HepG2 (cell line): ENCODE results near the gene CFAP210. TPM values are rescaled to one million over a fixed set of nuclear protein-coding genes. Genes with fewer than 3 reads are reported as not detected.
A peak's percentile ranks its signal among the peaks of the same experiment; 100 is the strongest.
"Not testable (repeated sequence)": the region's sequence is repeated elsewhere in the genome, so short reads cannot be mapped to it uniquely, and the experiment has no call there.

Experiments used
- ATAC-seq: fragments of 200-7000 bp; cut with Tn5 transposase; 3 replicates; pipeline ENCODE4 v1.9.1; 2020; ENCODE audit warnings: mild to moderate bottlenecking, moderate library complexity
- BruUV-seq: library from RNA; stranded (reverse); fragments of 400-500 nt; replicated peaks from 2 replicates; lab custom pipeline; 2021; lab: Mats Ljungman, UMichigan
- CTCF ChIA-PET: fragments of 300-600 bp; formaldehyde crosslinking; extraction: SDS; loops from one replicate; lab custom pipeline; 2021; ENCODE audit warnings: low total read pairs, inconsistent platforms, low intra/inter-chr PET ratio; lab: Yijun Ruan, JAX
- POLR2A ChIA-PET: fragments of 350-600 bp; sonication (Branson Sonifier 250); formaldehyde crosslinking; loops from one replicate; lab custom pipeline; 2020; ENCODE audit warnings: antibody characterized with exemption, inconsistent platforms; lab: Yijun Ruan, JAX
- DNase-seq: peaks from one replicate; pipeline ENCODE4 v3.0.0-alpha.2; 2015; ENCODE audit warnings: low spot score
- FAIRE-seq: peaks from 3 replicates; lab custom pipeline; 2011; peaks lifted over from hg19 to GRCh38; lab: Jason Lieb, UNC
- H2AFZ ChIP-seq: one replicate; pipeline ENCODE4 v1.6.1; 2011; ENCODE audit warnings: low read length, inconsistent platforms
- H3K27ac ChIP-seq: fragments of 300-600 bp; 3 replicates; pipeline ENCODE4 v1.8.0; 2011; ENCODE audit warnings: mixed run types, mild to moderate bottlenecking, mixed read lengths, low read length, inconsistent platforms; ENCODE audit not compliant: insufficient read depth; ENCODE audit errors: extremely low read length
- H3K27me3 ChIP-seq, 2 experiments: fragments of 200-600 bp in 1 of 2; 2 replicates in 1 of 2; 3 replicates in 1 of 2; pipeline versions ENCODE4 v1.6.0 to v1.8.0; 2011; ENCODE audit warnings: low read length in 2 of 2, mild to moderate bottlenecking in 2 of 2, moderate library complexity in 2 of 2, inconsistent platforms in 1 of 2; ENCODE audit not compliant: insufficient read depth in 2 of 2, control insufficient read depth in 1 of 2
- H3K36me3 ChIP-seq, 2 experiments: fragments of 200-600 bp in 1 of 2; replicated peaks in 1 of 2; 2 replicates in 1 of 2; 3 replicates in 1 of 2; pipeline versions ENCODE4 v1.5.1 to v1.8.0; 2011; ENCODE audit warnings: low read length in 2 of 2, inconsistent platforms in 1 of 2; ENCODE audit not compliant: insufficient read depth in 2 of 2, control insufficient read depth in 1 of 2
- H3K4me1 ChIP-seq: 2 replicates; pipeline ENCODE4 v1.5.1; 2012; ENCODE audit warnings: low read length, inconsistent platforms; ENCODE audit not compliant: insufficient read depth
- H3K4me2 ChIP-seq: 2 replicates; pipeline ENCODE4 v1.6.0; 2011; ENCODE audit warnings: low read depth, low read length, inconsistent platforms
- H3K4me3 ChIP-seq, 3 experiments: fragments of 200-600 bp in 1 of 3; sonication (generic), shearing (Covaris generic) in 1 of 3; replicated peaks in 1 of 3; 2 replicates each; pipeline ENCODE4 v1.5.1; 2011 to 2016; ENCODE audit warnings: low read length in 3 of 3, inconsistent platforms in 2 of 3, low read depth in 2 of 3, mild to moderate bottlenecking in 2 of 3, control low read depth in 1 of 3, mixed read lengths in 1 of 3; ENCODE audit not compliant: insufficient read depth in 1 of 3
- H3K79me2 ChIP-seq: one replicate; pipeline ENCODE4 v1.6.1; 2011; ENCODE audit warnings: low read length, inconsistent platforms; ENCODE audit not compliant: insufficient read depth
- H3K9ac ChIP-seq: 2 replicates; pipeline ENCODE4 v1.6.0; 2011; ENCODE audit warnings: mild to moderate bottlenecking, low read depth, low read length, inconsistent platforms; ENCODE audit not compliant: insufficient read depth
- H3K9me3 ChIP-seq: 2 replicates; pipeline ENCODE4 v1.5.1; 2012; ENCODE audit warnings: mild to moderate bottlenecking, low read length
- H4K20me1 ChIP-seq: 2 replicates; pipeline ENCODE4 v1.6.0; 2011; ENCODE audit warnings: inconsistent platforms, mild to moderate bottlenecking, low read length, moderate library complexity; ENCODE audit not compliant: insufficient read depth
- ATF7 ChIP-seq, 2 experiments: fragments of 450-650 bp in 1 of 2; sonication (generic) in 1 of 2; formaldehyde crosslinking in 1 of 2; IDR thresholded peaks; 2 replicates each; pipeline versions ENCODE4 v1.4.0 to v1.6.1; 2016 to 2020; ENCODE audit warnings: antibody characterized with exemption in 1 of 2, mild to moderate bottlenecking in 1 of 2, missing genetic modification reagents in 1 of 2
- BRCA1 ChIP-seq: sonication (generic); formaldehyde crosslinking; IDR thresholded peaks from 2 replicates; pipeline ENCODE4 v1.4.0; 2020; ENCODE audit warnings: missing genetic modification reagents
- CEBPB ChIP-seq: IDR thresholded peaks from 2 replicates; pipeline ENCODE4 v1.6.1; 2011; ENCODE audit warnings: low read depth, low read length, improper control_type of control experiment, borderline replicate concordance
- CEBPG ChIP-seq: IDR thresholded peaks from 2 replicates; pipeline ENCODE4 v1.6.1; 2016
- ESRRA ChIP-seq: sonication (generic); formaldehyde crosslinking; IDR thresholded peaks from 2 replicates; pipeline ENCODE4 v1.5.1; 2020; ENCODE audit warnings: mild to moderate bottlenecking, low read depth, missing genetic modification reagents
- ZNF251 ChIP-seq: sonication (generic); formaldehyde crosslinking; IDR thresholded peaks from 2 replicates; pipeline ENCODE4 v1.9.0; 2021; ENCODE audit warnings: mild to moderate bottlenecking, missing genetic modification reagents
- ZNF713 ChIP-seq: sonication (generic); formaldehyde crosslinking; IDR thresholded peaks from 2 replicates; pipeline ENCODE4 v1.4.0; 2020; ENCODE audit warnings: mild to moderate bottlenecking, missing genetic modification reagents
- WGBS: methylation state at CpG from one replicate; pipeline ENCODE4 v1.1.6; 2017; ENCODE audit warnings: low lambda C conversion rate; 5-methylcytosine and 5-hydroxymethylcytosine counted together
- in situ Hi-C: cut with HindIII; loops from 2 replicates; pipeline ENCODE4 v1.10.0; 2017; ENCODE audit warnings: low pct_unique_long_range_greater_than_20kb; ENCODE audit not compliant: extremely low pct_ligation_motif_present
- intact Hi-C: fragments of 100-400 bp; cut with micrococcal nuclease; formaldehyde crosslinking; loops from one replicate; pipeline ENCODE4 v1.10.0; 2022; ENCODE audit not compliant: unreplicated experiment
- polyA plus RNA-seq, 8 experiments: library from polyadenylated mRNA; depleted of rRNA in 3 of 8; stranded (reverse) in 7 of 8; unstranded in 1 of 8; fragments of >200 nt; fragmentation: Illumina TruSeq in 4 of 8; extraction: Trizol in 4 of 8; gene quantifications; 2 replicates each; pipeline versions ENCODE4 v1.2.1 to v1.2.3, GENCODE V29; 2011 to 2016; ENCODE audit warnings: low read depth in 4 of 8, missing spikeins in 1 of 8, mixed read lengths in 1 of 8; ENCODE audit not compliant: insufficient read depth in 1 of 8
- small RNA-seq, 3 experiments: library from RNA; depleted of rRNA; stranded (forward); fragments of <200 nt; gene quantifications; one replicate each; pipeline ENCODE3, GENCODE V24; 2012; ENCODE audit warnings: low read depth in 2 of 3, low replicate concordance in 1 of 3; ENCODE audit not compliant: insufficient read length in 3 of 3, insufficient read depth in 2 of 3
- total RNA-seq, 5 experiments: library from RNA; depleted of rRNA; stranded (reverse); fragments of >200 nt; fragmentation: Illumina TruSeq; extraction: Trizol; gene quantifications; 2 replicates each; pipeline ENCODE4 v1.2.3, GENCODE V29; 2016; ENCODE audit warnings: low read depth in 1 of 5
- TF ChIP-seq, protein P1 (sequence below): sonication (generic); formaldehyde crosslinking; IDR thresholded peaks from 2 replicates; pipeline ENCODE4 v1.5.0; 2020; ENCODE audit warnings: mild to moderate bottlenecking, missing genetic modification reagents

Gene CFAP210
- total and polyA plus RNA-seq, 2 of the 13 experiments (the other 11 are each of a cell fraction or from before 2014, with no cell fraction given): 0.18 TPM; not detected in 1

- no TSS peak for BruUV-seq
- intact Hi-C loops: no loop called here
- 98% methylated on average over 2 of the region's 2 CpGs for WGBS
- in situ Hi-C loops: no loop called here
- DNase-seq (no peak), FAIRE-seq (no peak), ATAC-seq (no peak)
- Histone ChIP-seq H3K79me2 (peaks cover 96% of the 10 kb centered on the region), H2AFZ (no peak overlapping the region), H3K36me3 (peaks cover 0 to 9% of the 10 kb centered on the region in 2 experiments; a peak in 3 of 5 replicates), H3K4me1 (no peaks in the 10 kb centered on the region), H3K4me2 (no peak overlapping the region), H3K27me3 (no peaks in the 10 kb centered on the region), H3K9ac (no peak overlapping the region), H4K20me1 (peaks cover 24% of the 10 kb centered on the region), H3K27ac (no peak overlapping the region), H3K9me3 (no peaks in the 10 kb centered on the region), H3K4me3 (no peak overlapping the region)
- TF ChIP-seq BRCA1 (CRISPR knock-in tag) (no peak), ZNF713 (CRISPR knock-in tag) (no peak), ATF7 (IDR thresholded peaks at IDR 0.05) (peak; percentile 56), ATF7 (CRISPR knock-in tag; IDR thresholded peaks at IDR 0.05) (no peak), ESRRA (CRISPR knock-in tag) (no peak), ZNF251 (no peak)
- POLR2A ChIA-PET: no interaction called here
- CTCF ChIA-PET: no interaction called here
Observed at GRCh38 chr2:169598982-169599381, 95.2 kb downstream of the CFAP210 start.

DNA sequence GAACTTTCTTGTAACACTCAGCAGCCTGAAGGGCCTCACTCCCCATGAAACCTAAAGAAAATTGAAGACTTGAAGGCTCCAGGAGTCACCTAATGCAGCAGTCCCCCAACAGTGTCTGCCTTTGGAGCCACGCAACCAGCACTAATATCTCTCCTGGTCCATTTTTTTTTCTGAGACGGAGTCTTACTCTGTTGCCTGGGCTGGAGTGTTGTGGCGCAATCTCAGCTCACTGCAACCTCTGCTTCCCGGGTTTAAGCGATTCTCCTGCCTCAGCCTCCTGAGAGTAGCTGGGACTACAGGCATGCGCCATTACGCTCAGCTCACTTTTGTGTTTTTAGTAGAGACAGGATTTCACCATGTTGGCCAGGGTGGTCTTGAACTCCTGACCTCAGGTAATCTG is 97.7 kb downstream of the CFAP210 start:
- DNase-seq, H3K4me3 ChIP-seq, H3K9me3 ChIP-seq, POLR2A ChIA-PET, intact Hi-C loops, H2AFZ ChIP-seq, H3K27ac ChIP-seq, BruUV-seq, CTCF ChIA-PET, H3K4me1 ChIP-seq, FAIRE-seq, in situ Hi-C loops, H3K27me3 ChIP-seq, H3K9ac ChIP-seq, H3K4me2 ChIP-seq: not testable (repeated sequence)
- peaks cover 35% of the 10 kb centered on the region for H4K20me1 ChIP-seq
- TF ChIP-seq, protein P1, sequence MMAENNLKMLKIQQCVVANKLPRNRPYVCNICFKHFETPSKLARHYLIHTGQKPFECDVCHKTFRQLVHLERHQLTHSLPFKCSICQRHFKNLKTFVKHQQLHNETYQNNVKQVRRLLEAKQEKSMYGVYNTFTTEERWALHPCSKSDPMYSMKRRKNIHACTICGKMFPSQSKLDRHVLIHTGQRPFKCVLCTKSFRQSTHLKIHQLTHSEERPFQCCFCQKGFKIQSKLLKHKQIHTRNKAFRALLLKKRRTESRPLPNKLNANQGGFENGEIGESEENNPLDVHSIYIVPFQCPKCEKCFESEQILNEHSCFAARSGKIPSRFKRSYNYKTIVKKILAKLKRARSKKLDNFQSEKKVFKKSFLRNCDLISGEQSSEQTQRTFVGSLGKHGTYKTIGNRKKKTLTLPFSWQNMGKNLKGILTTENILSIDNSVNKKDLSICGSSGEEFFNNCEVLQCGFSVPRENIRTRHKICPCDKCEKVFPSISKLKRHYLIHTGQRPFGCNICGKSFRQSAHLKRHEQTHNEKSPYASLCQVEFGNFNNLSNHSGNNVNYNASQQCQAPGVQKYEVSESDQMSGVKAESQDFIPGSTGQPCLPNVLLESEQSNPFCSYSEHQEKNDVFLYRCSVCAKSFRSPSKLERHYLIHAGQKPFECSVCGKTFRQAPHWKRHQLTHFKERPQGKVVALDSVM: peak; percentile 41; the same call in 1 of the 2 replicates
- TF ChIP-seq CEBPG (CRISPR knock-in tag): peak; percentile 30; the same call in 1 of the 2 replicates
- peak; percentile 58 for TF ChIP-seq CEBPB
- 90% methylated on average over 6 of the region's 7 CpGs for WGBS
- ATAC-seq: peak; percentile 49
- peaks cover 0 to 13% of the 10 kb centered on the region in 2 experiments; a peak in 3 of 5 replicates for H3K36me3 ChIP-seq
- peaks cover 95% of the 10 kb centered on the region for H3K79me2 ChIP-seq

Small RNAs within 50 kb of the gene (small RNA-seq; reads per million reads assigned to genes)
- gene RF00432: 0 reads per million in 3 experiments

Other genes starting within 250 kb of the CFAP210 start
- 3.3 and 4.5 TPM in 2 replicates for gene BBS5, start 214.9 kb downstream of the CFAP210 start, total RNA-seq (2016; rRNA removed; fragmentation: Illumina TruSeq; extraction: Trizol)
- gene BBS5, start 214.9 kb downstream of the CFAP210 start, polyA plus RNA-seq (2011; rRNA removed): 1.7 and 1.8 TPM in 2 replicates
- 0.27 and 0.31 TPM in 2 replicates for gene KLHL41, start 184.7 kb downstream of the CFAP210 start, total RNA-seq (2016; rRNA removed; fragmentation: Illumina TruSeq; extraction: Trizol)
- gene KLHL41, start 184.7 kb downstream of the CFAP210 start, polyA plus RNA-seq (2011; rRNA removed): 0.07 TPM in 1 of 2 replicates, not detected in the other
- gene FASTKD1, start 120.5 kb downstream of the CFAP210 start, total RNA-seq (2016; rRNA removed; fragmentation: Illumina TruSeq; extraction: Trizol): 38.0 and 43.2 TPM in 2 replicates
- gene FASTKD1, start 120.5 kb downstream of the CFAP210 start, polyA plus RNA-seq (2011; rRNA removed): 23.8 and 35.0 TPM in 2 replicates
- gene PPIG, start 110.1 kb downstream of the CFAP210 start, total RNA-seq (2016; rRNA removed; fragmentation: Illumina TruSeq; extraction: Trizol): 81.0 and 133 TPM in 2 replicates
- gene PPIG, start 110.1 kb downstream of the CFAP210 start, polyA plus RNA-seq (2011; rRNA removed): 22.2 and 31.3 TPM in 2 replicates
- gene PHOSPHO2, start 64 bp upstream of the CFAP210 start, total RNA-seq (2016; rRNA removed; fragmentation: Illumina TruSeq; extraction: Trizol): 11.4 and 14.6 TPM in 2 replicates
- 4.8 and 6.1 TPM in 2 replicates for gene PHOSPHO2, start 64 bp upstream of the CFAP210 start, polyA plus RNA-seq (2011; rRNA removed)
- 52.4 and 70.4 TPM in 2 replicates for gene KLHL23, start 39.4 kb upstream of the CFAP210 start, total RNA-seq (2016; rRNA removed; fragmentation: Illumina TruSeq; extraction: Trizol)
- 23.2 and 26.1 TPM in 2 replicates for gene KLHL23, start 39.4 kb upstream of the CFAP210 start, polyA plus RNA-seq (2011; rRNA removed)
- 208 and 344 TPM in 2 replicates for gene SSB, start 104.5 kb upstream of the CFAP210 start, total RNA-seq (2016; rRNA removed; fragmentation: Illumina TruSeq; extraction: Trizol)
- 77.0 and 109 TPM in 2 replicates for gene SSB, start 104.5 kb upstream of the CFAP210 start, polyA plus RNA-seq (2011; rRNA removed)
- gene METTL5, start 130.5 kb upstream of the CFAP210 start, total RNA-seq (2016; rRNA removed; fragmentation: Illumina TruSeq; extraction: Trizol): 95.1 and 129 TPM in 2 replicates
- 39.4 and 50.7 TPM in 2 replicates for gene METTL5, start 130.5 kb upstream of the CFAP210 start, polyA plus RNA-seq (2011; rRNA removed)
- gene UBR3, start 133.0 kb upstream of the CFAP210 start, total RNA-seq (2016; rRNA removed; fragmentation: Illumina TruSeq; extraction: Trizol): 28.0 and 31.6 TPM in 2 replicates
- 12.7 and 15.1 TPM in 2 replicates for gene UBR3, start 133.0 kb upstream of the CFAP210 start, polyA plus RNA-seq (2011; rRNA removed)